ENCODE measurements around the gene DUSP9. TPM values are rescaled to one million over a fixed set of nuclear protein-coding genes. Genes with fewer than 3 reads are reported as not detected.

Gene DUSP9
- total and polyA plus RNA-seq, 11 donors: 0.04 to 0.25 TPM; not detected in 9

GRCh38 chrX:153612413-153612812 lies 34.6 kb upstream of the DUSP9 start:
- Histone ChIP-seq H3K4me3 (no peak overlapping the region), H3K36me3 (no peaks in the 10 kb centered on the region), H3K4me1 (peaks cover 0 to 11% (median 4%) of the 10 kb centered on the region in 12 donors), H3K27ac (no peak overlapping the region), H3K9me3 (no peaks in the 10 kb centered on the region), H3K27me3 (peaks cover 0 to 64% (median 0%) of the 10 kb centered on the region in 9 donors)
- 75 to 88% (median 82%) methylated on average over 10 of the region's 10 CpGs for WGBS, 4 donors
- intact Hi-C loops (cut with DNase I): loop anchor here in 5 of 10 donors (5.0 to 10.0 kb wide), 3 partner anchors 35 to 52 kb away; partner anchors contain the start of gene DUSP9 (in 1 of the 5)
- DNase-seq (peak in 1 of 5 donors; percentile 18), ATAC-seq (no peak)
- no peak for TF ChIP-seq POLR2A (IDR thresholded peaks at IDR 0.05)

DNA sequence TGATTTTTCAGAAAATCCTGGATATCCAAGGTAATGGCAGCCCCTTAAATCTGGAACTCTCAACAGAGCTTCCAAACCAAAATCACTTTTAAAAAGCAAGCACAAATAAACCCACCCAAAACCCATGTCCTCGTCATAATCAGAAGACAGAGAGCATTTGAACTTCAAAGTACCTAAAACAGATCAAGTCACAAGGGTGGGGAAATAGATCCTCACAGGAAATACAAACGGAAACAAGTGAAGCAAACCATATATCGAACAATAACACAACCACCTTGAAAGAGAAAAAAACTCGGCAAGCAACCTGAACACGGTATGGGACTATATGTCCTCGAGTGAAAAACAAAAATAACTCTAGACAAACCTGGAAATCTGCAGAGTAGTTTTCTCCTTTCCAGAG lies 32.2 kb upstream of the DUSP9 start:
- no peak for ATAC-seq
- Histone ChIP-seq H3K36me3 (no peaks in the 10 kb centered on the region), H3K4me1 (peaks cover 0 to 9% (median 3%) of the 10 kb centered on the region in 12 donors), H3K27me3 (peaks cover 0 to 67% (median 0%) of the 10 kb centered on the region in 9 donors), H3K27ac (no peak overlapping the region), H3K4me3 (no peak overlapping the region), H3K9me3 (no peaks in the 10 kb centered on the region)
- TF ChIP-seq POLR2A (IDR thresholded peaks at IDR 0.05): no peak
- TF ChIP-seq, protein P1, sequence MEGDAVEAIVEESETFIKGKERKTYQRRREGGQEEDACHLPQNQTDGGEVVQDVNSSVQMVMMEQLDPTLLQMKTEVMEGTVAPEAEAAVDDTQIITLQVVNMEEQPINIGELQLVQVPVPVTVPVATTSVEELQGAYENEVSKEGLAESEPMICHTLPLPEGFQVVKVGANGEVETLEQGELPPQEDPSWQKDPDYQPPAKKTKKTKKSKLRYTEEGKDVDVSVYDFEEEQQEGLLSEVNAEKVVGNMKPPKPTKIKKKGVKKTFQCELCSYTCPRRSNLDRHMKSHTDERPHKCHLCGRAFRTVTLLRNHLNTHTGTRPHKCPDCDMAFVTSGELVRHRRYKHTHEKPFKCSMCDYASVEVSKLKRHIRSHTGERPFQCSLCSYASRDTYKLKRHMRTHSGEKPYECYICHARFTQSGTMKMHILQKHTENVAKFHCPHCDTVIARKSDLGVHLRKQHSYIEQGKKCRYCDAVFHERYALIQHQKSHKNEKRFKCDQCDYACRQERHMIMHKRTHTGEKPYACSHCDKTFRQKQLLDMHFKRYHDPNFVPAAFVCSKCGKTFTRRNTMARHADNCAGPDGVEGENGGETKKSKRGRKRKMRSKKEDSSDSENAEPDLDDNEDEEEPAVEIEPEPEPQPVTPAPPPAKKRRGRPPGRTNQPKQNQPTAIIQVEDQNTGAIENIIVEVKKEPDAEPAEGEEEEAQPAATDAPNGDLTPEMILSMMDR (IDR thresholded peaks at IDR 0.05): no peak
- 59 to 79% (median 67%) methylated on average over 6 of the region's 6 CpGs for WGBS, 4 donors
- intact Hi-C loops (cut with DNase I): loop anchor here in 5 of 10 donors (5.0 to 10.0 kb wide), 3 partner anchors 32 to 50 kb away; partner anchors contain the start of gene DUSP9 (in 1 of the 5)
- DNase-seq: no peak

DNA sequence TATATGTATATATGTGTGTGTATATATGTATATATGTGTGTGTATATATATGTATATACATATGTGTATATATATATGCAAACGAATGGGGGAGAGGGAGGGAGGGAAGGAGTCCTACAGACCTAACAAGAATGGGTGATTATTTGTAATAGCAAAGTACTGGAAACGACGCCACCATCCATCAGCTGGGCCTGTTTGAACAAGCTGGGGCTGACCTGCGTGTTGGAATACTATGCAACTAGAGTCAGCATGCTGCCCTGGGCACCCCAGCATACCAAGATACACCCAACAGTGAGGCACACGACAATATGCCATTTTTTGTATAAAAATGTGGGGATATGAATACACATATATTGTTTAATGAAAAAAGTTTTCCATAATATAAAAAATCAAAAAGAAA lies 26.4 kb upstream of the DUSP9 start:
- ATAC-seq (no peak), DNase-seq (no peak)
- peaks cover 0 to 42% (median 0%) of the 10 kb centered on the region in 9 donors for H3K27me3 ChIP-seq
- TF ChIP-seq POLR2A (IDR thresholded peaks at IDR 0.05): no peak
- TF ChIP-seq, protein P1 (IDR thresholded peaks at IDR 0.05): no peak
- 75 to 84% (median 82%) methylated on average over 5 of the region's 5 CpGs for WGBS, 4 donors
- no peaks in the 10 kb centered on the region for H3K4me1 ChIP-seq
- H3K36me3 ChIP-seq: no peaks in the 10 kb centered on the region
- intact Hi-C loops (cut with DNase I): loop anchor here in 1 of 10 donors (10.0 kb wide), 1 partner anchor 374 kb away; no protein-coding TSS in a partner anchor
- no peaks in the 10 kb centered on the region for H3K9me3 ChIP-seq
- no peak overlapping the region for H3K4me3 ChIP-seq
- no peak overlapping the region for H3K27ac ChIP-seq

- 86 to 92% (median 90%) methylated on average over 27 of the region's 27 CpGs for WGBS, 4 donors
- H3K36me3 ChIP-seq: no peaks in the 10 kb centered on the region
- ATAC-seq (no peak), DNase-seq (peak in 1 of 5 donors; percentile 7)
- no peak overlapping the region for H3K4me3 ChIP-seq
- TF ChIP-seq POLR2A (IDR thresholded peaks at IDR 0.05): no peak
- TF ChIP-seq, protein P1 (IDR thresholded peaks at IDR 0.05): no peak
- H3K27me3 ChIP-seq: peaks cover 0 to 29% (median 0%) of the 10 kb centered on the region in 9 donors
- H3K27ac ChIP-seq: no peak overlapping the region
- no peaks in the 10 kb centered on the region for H3K9me3 ChIP-seq
- no peaks in the 10 kb centered on the region for H3K4me1 ChIP-seq
- intact Hi-C loops (cut with DNase I): loop anchor here in 1 of 10 donors (10.0 kb wide), 1 partner anchor 373 kb away; no protein-coding TSS in a partner anchor
These were observed 24.9 kb upstream of the DUSP9 start for GRCh38 chrX:153621949-153622598.

Data from heart left ventricle (tissue), 16 donors.